ENCODE results near the gene CCDC88A. TPM values are rescaled to one million over a fixed set of nuclear protein-coding genes. Genes with fewer than 3 reads are reported as not detected.
"Not testable (repeated sequence)": the region's sequence is repeated elsewhere in the genome, so short reads cannot be mapped to it uniquely, and the experiment has no call there.

The CCDC88A gene
- total RNA-seq, 1 experiment from 2014 or later = 60.8 TPM

GRCh38 chr2:55357927-55358326 lies 61.7 kb downstream of the CCDC88A start:
- H3K27ac Mint-ChIP-seq (ENCODE audit: low read depth, unreplicated experiment) = no peak overlapping the region
- CTCF ChIA-PET = no interaction called here
- intact Hi-C loops (cut with micrococcal nuclease) = no loop called here

GRCh38 chr2:55357164-55357563 lies 62.5 kb downstream of the CCDC88A start:
- no peaks in the 10 kb centered on the region for H3K9me3 Mint-ChIP-seq (ENCODE audit: unreplicated experiment)
- H3K4me1 Mint-ChIP-seq (ENCODE audit: insufficient read depth, unreplicated experiment) = no peaks in the 10 kb centered on the region
- intact Hi-C loops (cut with micrococcal nuclease) = no loop called here
- ChIA-PET POLR2A (interaction anchor here (0.8 kb wide), 1 partner anchor 162 kb away, joined by 5 read pairs; the partner anchor contains the start of gene CFAP36), CTCF (no interaction called here)
- DNase-seq (ENCODE audit: unreplicated experiment) = no peak
- BruUV-seq (replicated peaks) = no TSS peak
- no peak for TF ChIP-seq CTCF (IDR thresholded peaks at IDR 0.05; ENCODE audit: unreplicated experiment)
- H3K4me3 Mint-ChIP-seq (ENCODE audit: unreplicated experiment) = no peak overlapping the region
- no peaks in the 10 kb centered on the region for H3K27me3 Mint-ChIP-seq (ENCODE audit: insufficient read depth, unreplicated experiment)
- H3K36me3 Mint-ChIP-seq (ENCODE audit: insufficient read depth, unreplicated experiment) = peaks cover 39% of the 10 kb centered on the region
- no peak overlapping the region for H3K27ac Mint-ChIP-seq (ENCODE audit: low read depth, unreplicated experiment)

More at GRCh38 chr2:55357927-55358326, 61.7 kb downstream of the CCDC88A start:
- POLR2A ChIA-PET = interaction anchor here (0.8 kb wide), 1 partner anchor 162 kb away, joined by 5 read pairs; the partner anchor contains the start of gene CFAP36
- H3K9me3 Mint-ChIP-seq (ENCODE audit: unreplicated experiment) = no peaks in the 10 kb centered on the region
- peaks cover 38% of the 10 kb centered on the region for H3K36me3 Mint-ChIP-seq (ENCODE audit: insufficient read depth, unreplicated experiment)
- H3K4me3 Mint-ChIP-seq (ENCODE audit: unreplicated experiment) = no peak overlapping the region
- H3K27me3 Mint-ChIP-seq (ENCODE audit: insufficient read depth, unreplicated experiment) = no peaks in the 10 kb centered on the region
- no peak for DNase-seq (ENCODE audit: unreplicated experiment)
- no peak for TF ChIP-seq CTCF (IDR thresholded peaks at IDR 0.05; ENCODE audit: unreplicated experiment)
- H3K4me1 Mint-ChIP-seq (ENCODE audit: insufficient read depth, unreplicated experiment) = no peaks in the 10 kb centered on the region
- no TSS peak for BruUV-seq (replicated peaks)

- BruUV-seq (replicated peaks); H3K4me3 Mint-ChIP-seq (ENCODE audit: unreplicated experiment); H3K9me3 Mint-ChIP-seq (ENCODE audit: unreplicated experiment); H3K4me1 Mint-ChIP-seq (ENCODE audit: insufficient read depth, unreplicated experiment); DNase-seq (ENCODE audit: unreplicated experiment); H3K27me3 Mint-ChIP-seq (ENCODE audit: insufficient read depth, unreplicated experiment); intact Hi-C loops (cut with micrococcal nuclease); H3K27ac Mint-ChIP-seq (ENCODE audit: low read depth, unreplicated experiment): not testable (repeated sequence)
- POLR2A ChIA-PET = interaction anchor here (0.5 to 0.7 kb wide), 2 partner anchors 17 to 45 kb away, joined by 3 read pairs; no protein-coding TSS in a partner anchor
- peaks cover 47% of the 10 kb centered on the region for H3K36me3 Mint-ChIP-seq (ENCODE audit: insufficient read depth, unreplicated experiment)
- CTCF ChIA-PET = interaction anchor here (1.2 kb wide), 1 partner anchor 75 kb away, joined by 3 read pairs; no protein-coding TSS in a partner anchor
Observed at GRCh38 chr2:55356136-55356535, 63.5 kb downstream of the CCDC88A start.

- Mint-ChIP-seq H3K27me3 (ENCODE audit: insufficient read depth, unreplicated experiment) (no peaks in the 10 kb centered on the region), H3K36me3 (ENCODE audit: insufficient read depth, unreplicated experiment) (peaks cover 47% of the 10 kb centered on the region), H3K9me3 (ENCODE audit: unreplicated experiment) (no peaks in the 10 kb centered on the region), H3K27ac (ENCODE audit: low read depth, unreplicated experiment) (no peak overlapping the region), H3K4me1 (ENCODE audit: insufficient read depth, unreplicated experiment) (no peaks in the 10 kb centered on the region), H3K4me3 (ENCODE audit: unreplicated experiment) (no peak overlapping the region)
- TF ChIP-seq CTCF (IDR thresholded peaks at IDR 0.05; ENCODE audit: unreplicated experiment) = no peak
- BruUV-seq (replicated peaks) = no TSS peak
- intact Hi-C loops (cut with micrococcal nuclease) = no loop called here
- no peak for DNase-seq (ENCODE audit: unreplicated experiment)
- CTCF ChIA-PET = interaction anchor here (1.2 kb wide), 1 partner anchor 76 kb away, joined by 3 read pairs; no protein-coding TSS in a partner anchor
- POLR2A ChIA-PET = interaction anchor here (0.5 kb wide), 1 partner anchor 46 kb away, joined by 3 read pairs; no protein-coding TSS in a partner anchor
Observed at GRCh38 chr2:55355451-55355850, 64.2 kb downstream of the CCDC88A start.

GRCh38 chr2:55351672-55352071 lies 68.0 kb downstream of the CCDC88A start:
- ChIA-PET CTCF (no interaction called here), POLR2A (no interaction called here)
- H3K4me3 Mint-ChIP-seq (ENCODE audit: unreplicated experiment) = no peak overlapping the region
- H3K36me3 Mint-ChIP-seq (ENCODE audit: insufficient read depth, unreplicated experiment) = peaks cover 48% of the 10 kb centered on the region
- no peak overlapping the region for H3K27ac Mint-ChIP-seq (ENCODE audit: low read depth, unreplicated experiment)
- intact Hi-C loops (cut with micrococcal nuclease) = no loop called here
- DNase-seq (ENCODE audit: unreplicated experiment) = no peak
- no peak for TF ChIP-seq CTCF (IDR thresholded peaks at IDR 0.05; ENCODE audit: unreplicated experiment)
- H3K4me1 Mint-ChIP-seq (ENCODE audit: insufficient read depth, unreplicated experiment) = no peaks in the 10 kb centered on the region
- no peaks in the 10 kb centered on the region for H3K27me3 Mint-ChIP-seq (ENCODE audit: insufficient read depth, unreplicated experiment)
- no peaks in the 10 kb centered on the region for H3K9me3 Mint-ChIP-seq (ENCODE audit: unreplicated experiment)
- no TSS peak for BruUV-seq (replicated peaks)

All from MCF 10A (cell line).